ENCODE measurements around the gene RXFP4. TPM values are rescaled to one million over a fixed set of nuclear protein-coding genes. Genes with fewer than 3 reads are reported as not detected.

The RXFP4 gene
- polyA plus RNA-seq, 1 donor (not counting 4 experiments of a cell fraction or from before 2014, with no cell fraction given), result not detected

- no peak for DNase-seq (ENCODE audit: low read depth, low spot score)
- Histone ChIP-seq H4K20me1 (ENCODE audit: control insufficient read depth, extremely low read depth, insufficient read depth, low read length) (peaks cover 34% of the 10 kb centered on the region), H3K79me2 (ENCODE audit: control insufficient read depth, insufficient read depth, low read length) (peaks cover 92% of the 10 kb centered on the region), H3K4me1 (ENCODE audit: control insufficient read depth, extremely low read depth, insufficient read depth, low read length) (peaks cover 34% of the 10 kb centered on the region), H2AFZ (ENCODE audit: control insufficient read depth, low read length) (no peak overlapping the region), H3K4me3 (ENCODE audit: control insufficient read depth in 2 of 3, extremely low read depth in 1 of 3, insufficient read depth in 2 of 3, low read depth in 1 of 3, low read length in 3 of 3) (no peak overlapping the region), H3K9me3 (ENCODE audit: control insufficient read depth, low read depth, low read length) (no peaks in the 10 kb centered on the region), H3K9me1 (ENCODE audit: control insufficient read depth, extremely low read depth, insufficient read depth, low read length) (peaks cover 6% of the 10 kb centered on the region), H3K27me3 (ENCODE audit: control insufficient read depth, extremely low read depth, insufficient read depth, low read length) (no peaks in the 10 kb centered on the region), H3K27ac (ENCODE audit: control insufficient read depth, insufficient read depth, low read length) (no peak overlapping the region), H3K4me2 (ENCODE audit: control insufficient read depth, extremely low read depth, insufficient read depth, low read depth, low read length) (no peak overlapping the region), H3K9ac (ENCODE audit: control insufficient read depth, extremely low read depth, insufficient read depth, low read length) (no peak overlapping the region), H3K36me3 (ENCODE audit: control insufficient read depth in 2 of 2, extremely low read depth in 1 of 2, insufficient read depth in 2 of 2, low read length in 2 of 2) (peaks cover 16 to 22% of the 10 kb centered on the region in 2 experiments)
- dilution Hi-C loops (cut with MboI; ENCODE audit: extremely low pct_ligation_motif_present, low sequenced_read_pairs), result no loop called here
- TF ChIP-seq EZH2 (IDR thresholded peaks at IDR 0.05; ENCODE audit: low read length) (no peak), CTCF (optimal IDR thresholded peaks at IDR 0.05 in 1 of 3, IDR thresholded peaks at IDR 0.05 in 1 of 3, conservative IDR thresholded peaks at IDR 0.05 in 1 of 3; ENCODE audit: extremely low read depth in 1 of 3, insufficient read depth in 2 of 3, low read length in 3 of 3) (no peak)
- no peak for FAIRE-seq
Measured at GRCh38 chr1:155973723-155974122, 32.3 kb downstream of the RXFP4 start.

- DNase-seq (ENCODE audit: low read depth, low spot score), result no peak
- Histone ChIP-seq H3K9me1 (ENCODE audit: control insufficient read depth, extremely low read depth, insufficient read depth, low read length) (peaks cover 6% of the 10 kb centered on the region), H3K4me1 (ENCODE audit: control insufficient read depth, extremely low read depth, insufficient read depth, low read length) (peaks cover 42% of the 10 kb centered on the region), H3K27me3 (ENCODE audit: control insufficient read depth, extremely low read depth, insufficient read depth, low read length) (no peaks in the 10 kb centered on the region), H3K79me2 (ENCODE audit: control insufficient read depth, insufficient read depth, low read length) (peaks cover 94% of the 10 kb centered on the region), H4K20me1 (ENCODE audit: control insufficient read depth, extremely low read depth, insufficient read depth, low read length) (peaks cover 34% of the 10 kb centered on the region), H3K36me3 (ENCODE audit: control insufficient read depth in 2 of 2, extremely low read depth in 1 of 2, insufficient read depth in 2 of 2, low read length in 2 of 2) (peaks cover 8 to 17% of the 10 kb centered on the region in 2 experiments), H3K4me3 (ENCODE audit: control insufficient read depth in 2 of 3, extremely low read depth in 1 of 3, insufficient read depth in 2 of 3, low read depth in 1 of 3, low read length in 3 of 3) (peak overlapping the region in 1 of 3 experiments; percentile 39), H3K4me2 (ENCODE audit: control insufficient read depth, extremely low read depth, insufficient read depth, low read depth, low read length) (peak overlapping the region; percentile 92), H3K27ac (ENCODE audit: control insufficient read depth, insufficient read depth, low read length) (no peak overlapping the region), H3K9ac (ENCODE audit: control insufficient read depth, extremely low read depth, insufficient read depth, low read length) (no peak overlapping the region), H3K9me3 (ENCODE audit: control insufficient read depth, low read depth, low read length) (no peaks in the 10 kb centered on the region), H2AFZ (ENCODE audit: control insufficient read depth, low read length) (no peak overlapping the region)
- dilution Hi-C loops (cut with MboI; ENCODE audit: extremely low pct_ligation_motif_present, low sequenced_read_pairs), result no loop called here
- TF ChIP-seq EZH2 (IDR thresholded peaks at IDR 0.05; ENCODE audit: low read length), result no peak
- TF ChIP-seq CTCF (optimal IDR thresholded peaks at IDR 0.05 in 1 of 3, IDR thresholded peaks at IDR 0.05 in 1 of 3, conservative IDR thresholded peaks at IDR 0.05 in 1 of 3; ENCODE audit: extremely low read depth in 1 of 3, insufficient read depth in 2 of 3, low read length in 3 of 3), result no peak
- FAIRE-seq, result no peak
Measured at GRCh38 chr1:155974208-155975115, 33.0 kb downstream of the RXFP4 start.

Data from keratinocyte (primary cell).